ENCODE measurements around the gene PTGES2. TPM values are rescaled to one million over a fixed set of nuclear protein-coding genes. Genes with fewer than 3 reads are reported as not detected.

Gene PTGES2
- total and polyA plus RNA-seq, 9 of the 15 experiments (the other 6 are each of a cell fraction or from before 2014, with no cell fraction given): 2.4 to 196 (median 90.1) TPM

- TF ChIP-seq HNRNPK (IDR thresholded peaks at IDR 0.05; ENCODE audit: low read depth, low read length, poor library complexity, severe bottlenecking): no peak
- TF ChIP-seq ZNF77 (CRISPR knock-in tag; IDR thresholded peaks at IDR 0.05): no peak
- TF ChIP-seq POLR3G (IDR thresholded peaks at IDR 0.05; ENCODE audit: extremely low read depth, insufficient read length, insufficient replicate concordance): no peak
- TF ChIP-seq ARID1B (IDR thresholded peaks at IDR 0.05): no peak
- no peak for TF ChIP-seq MTA3 (IDR thresholded peaks at IDR 0.05; ENCODE audit: borderline replicate concordance)
- TF ChIP-seq COPS2 (conservative IDR thresholded peaks at IDR 0.05): no peak
- no peak for TF ChIP-seq GMEB1 (CRISPR knock-in tag; IDR thresholded peaks at IDR 0.05)
- TF ChIP-seq TCF7 (IDR thresholded peaks at IDR 0.05; ENCODE audit: borderline replicate concordance): peak; percentile 39; the same call in 1 of the 2 replicates
- TF ChIP-seq SNRNP70 (optimal IDR thresholded peaks at IDR 0.05; ENCODE audit: low read depth, low read length): no peak
- no peak for TF ChIP-seq BACH1 (tag; IDR thresholded peaks at IDR 0.05)
- no peak for TF ChIP-seq ZNF134 (CRISPR knock-in tag; conservative IDR thresholded peaks at IDR 0.05)
- TF ChIP-seq KAT8 (IDR thresholded peaks at IDR 0.05; ENCODE audit: low read depth): no peak
- no peak for TF ChIP-seq ZC3H8 (IDR thresholded peaks at IDR 0.05)
- TF ChIP-seq ZFP1 (CRISPR knock-in tag; IDR thresholded peaks at IDR 0.05): no peak
- TF ChIP-seq CBFA2T3 (IDR thresholded peaks at IDR 0.05): no peak
- no peak for TF ChIP-seq IRF2 (CRISPR knock-in tag; IDR thresholded peaks at IDR 0.05)
- TF ChIP-seq POLR2AphosphoS5 (IDR thresholded peaks at IDR 0.05; ENCODE audit: control insufficient read depth, insufficient read depth, low read depth, low read length): no peak
- no peak for TF ChIP-seq YBX1 (IDR thresholded peaks at IDR 0.05)
- TF ChIP-seq TEAD1 (CRISPR knock-in tag; IDR thresholded peaks at IDR 0.05): peak in 1 of 2 experiments; percentile 41; a peak in 1 of 4 replicates
- no peak for TF ChIP-seq SOX6 (IDR thresholded peaks at IDR 0.05)
- no peak for TF ChIP-seq NFATC3 (IDR thresholded peaks at IDR 0.05)
- TF ChIP-seq WHSC1 (IDR thresholded peaks at IDR 0.05; ENCODE audit: low read length): no peak
- TF ChIP-seq NR2C2 (CRISPR knock-in tag; IDR thresholded peaks at IDR 0.05): no peak
- 0 out of 2 replicates have a peak, but pooled peaks have one; percentile 26 for TF ChIP-seq NR2C2 (tag; IDR thresholded peaks at IDR 0.05)
- TF ChIP-seq FOXA1 (IDR thresholded peaks at IDR 0.05; ENCODE audit: borderline replicate concordance): no peak
- no peak for TF ChIP-seq FOXP4 (CRISPR knock-in tag; IDR thresholded peaks at IDR 0.05; ENCODE audit: borderline replicate concordance)
- TF ChIP-seq ATF1 (CRISPR knock-in tag; IDR thresholded peaks at IDR 0.05): no peak
- peak; percentile 86 for TF ChIP-seq ATF1 (tag; IDR thresholded peaks at IDR 0.05)
- peak; percentile 8; the same call in 1 of the 2 replicates for TF ChIP-seq TEAD4 (IDR thresholded peaks at IDR 0.05; ENCODE audit: low read length)
- TF ChIP-seq TEAD4 (CRISPR knock-in tag; IDR thresholded peaks at IDR 0.05; ENCODE audit: borderline replicate concordance): no peak
Observed at GRCh38 chr9:128098297-128099230, 29.0 kb downstream of the PTGES2 start (continued).
